DMS153 treated with DMSO at 0.1 percent for 48 hours (cell line): Measurements from ENCODE around the gene PSMD6.

Experiments used
- DNase-seq: peaks from one replicate; lab custom pipeline; 2025; ENCODE audit not compliant: unreplicated experiment; lab: John Stamatoyannopoulos, UW

PSMD6 gene

GRCh38 chr3:64046996-64047594, 23.8 kb upstream of the PSMD6 start:
- no peak for DNase-seq

DNA sequence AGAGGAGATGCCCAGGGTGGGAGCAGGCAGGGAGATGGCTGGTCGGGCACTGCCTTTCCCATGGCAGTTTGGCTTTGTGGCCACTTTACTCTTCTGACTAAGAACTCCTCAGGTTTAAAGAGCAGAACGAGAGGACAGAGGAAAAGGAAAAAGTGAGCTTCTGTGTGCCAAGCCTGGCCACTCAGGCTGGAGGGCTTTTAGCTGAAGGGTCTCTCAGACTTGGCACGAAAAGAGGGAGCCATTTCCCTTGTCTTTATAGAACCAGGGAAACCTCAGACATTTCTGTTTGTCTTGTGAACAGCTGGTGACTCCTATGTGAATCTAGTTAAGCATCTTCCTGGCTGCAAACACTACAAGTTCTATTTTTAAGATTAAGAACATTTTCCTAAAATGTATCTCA, 23.3 kb upstream of the PSMD6 start:
- DNase-seq, result no peak

DNA sequence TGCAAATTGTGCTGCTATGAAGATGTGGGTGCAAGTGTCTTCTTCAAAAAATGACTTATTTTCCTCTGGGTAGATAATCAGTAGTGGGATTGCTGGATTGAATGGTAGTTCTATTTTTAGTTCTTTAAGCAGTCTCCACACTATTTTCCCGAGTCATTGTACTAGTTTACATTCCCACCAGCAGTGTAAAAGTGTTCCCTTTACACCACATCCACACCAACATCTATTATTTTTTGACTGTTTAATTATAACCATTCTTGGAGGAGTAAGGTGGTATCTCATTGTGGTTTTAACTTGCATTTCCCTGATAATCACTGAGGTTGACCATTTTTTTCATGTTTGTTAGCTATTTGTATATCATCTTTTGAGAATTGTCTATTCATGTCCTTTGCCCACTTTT, 19.7 kb upstream of the PSMD6 start:
- no peak for DNase-seq

- DNase-seq, result no peak
These were observed 16.9 kb upstream of the PSMD6 start for GRCh38 chr3:64039981-64040733.

GRCh38 chr3:64039332-64039731, 16.0 kb upstream of the PSMD6 start:
- DNase-seq, result no peak

- no peak for DNase-seq
These were observed 15.0 kb upstream of the PSMD6 start for GRCh38 chr3:64038253-64038767.

DNA sequence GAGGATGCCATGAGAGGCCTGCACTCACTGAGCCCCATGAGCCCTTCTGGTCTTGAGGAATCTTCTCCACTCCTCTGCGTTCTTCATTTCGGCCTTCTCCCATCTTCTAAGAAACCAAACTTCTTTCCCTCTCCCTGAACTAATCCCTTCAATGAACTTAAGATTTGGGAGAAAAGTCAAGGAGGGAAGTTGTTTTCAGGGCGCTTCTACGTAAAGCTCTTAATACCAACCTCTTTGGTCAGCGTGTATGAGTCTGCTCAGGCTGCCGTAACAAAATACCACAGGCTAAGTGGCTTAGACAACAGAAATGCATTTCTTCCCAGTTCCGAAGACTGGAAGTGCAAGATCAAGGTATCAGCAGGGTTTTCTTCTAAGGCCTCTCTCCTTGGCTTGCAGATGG, 13.8 kb upstream of the PSMD6 start:
- DNase-seq, result no peak

DNA sequence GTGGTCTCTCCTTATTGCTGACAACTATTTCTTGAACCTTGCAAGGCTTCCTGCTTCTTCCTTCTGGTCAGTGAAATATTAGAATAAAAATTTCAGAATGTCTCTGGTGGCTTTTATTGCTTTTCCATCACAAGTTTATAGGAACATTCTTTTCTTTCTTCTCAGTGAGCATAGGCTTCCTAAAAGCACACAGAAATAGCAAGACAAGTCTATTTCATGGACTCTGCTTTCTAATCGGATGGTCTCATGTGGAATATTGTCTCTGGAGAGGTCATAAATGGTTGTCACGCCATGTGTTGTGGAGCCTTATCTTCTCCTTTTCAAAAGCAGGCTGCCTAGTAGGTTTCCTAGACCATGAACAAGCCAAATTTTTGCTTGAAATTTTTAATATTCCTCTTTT, 9.8 kb upstream of the PSMD6 start:
- DNase-seq, result no peak

- no peak for DNase-seq
These were observed 8.5 kb upstream of the PSMD6 start for GRCh38 chr3:64031540-64032508.

DNA sequence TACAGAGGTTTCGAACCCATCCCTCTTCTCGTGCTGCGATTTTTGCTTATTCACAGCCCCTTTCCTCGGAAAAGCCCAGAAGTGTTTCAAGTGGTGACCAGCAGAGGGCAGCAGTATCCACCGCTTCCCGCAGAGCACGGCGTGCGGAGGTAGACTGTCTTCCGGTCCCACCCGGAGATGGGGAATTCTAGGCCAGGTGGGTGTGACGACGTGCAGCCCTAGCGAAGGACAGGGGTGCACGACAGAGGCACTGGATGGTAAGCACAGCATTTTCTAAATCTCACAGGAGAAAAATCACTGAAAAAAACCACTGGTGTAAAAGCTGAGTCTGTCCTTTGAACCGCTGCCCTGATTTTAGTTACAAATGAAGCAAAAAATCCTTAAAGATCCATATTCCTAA, 7.4 kb upstream of the PSMD6 start:
- peak; percentile 34 for DNase-seq

- no peak for DNase-seq
These were observed 6.0 kb upstream of the PSMD6 start for GRCh38 chr3:64029287-64029686.

- DNase-seq, result no peak
These were observed 5.5 kb upstream of the PSMD6 start for GRCh38 chr3:64028754-64029153.

DNA sequence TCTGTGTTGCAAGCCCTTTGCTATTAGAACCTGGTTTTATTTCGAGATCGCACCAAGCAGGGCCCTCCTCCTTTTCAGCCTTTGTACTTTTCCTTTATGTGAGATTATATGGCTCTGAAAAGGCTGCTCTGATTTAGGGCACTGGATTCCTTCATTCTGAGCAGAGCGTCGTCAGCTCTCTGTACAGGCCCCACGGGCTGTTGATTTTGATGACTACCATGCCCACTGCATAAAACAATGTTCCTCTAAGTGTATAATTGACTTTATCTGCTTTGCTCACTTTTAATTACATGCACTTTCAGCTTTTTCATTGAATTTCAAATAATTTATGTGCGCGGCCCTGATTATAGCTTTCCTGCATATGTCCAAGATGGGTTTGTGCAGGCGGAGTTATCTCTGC, 4.4 kb upstream of the PSMD6 start:
- no peak for DNase-seq

DNA sequence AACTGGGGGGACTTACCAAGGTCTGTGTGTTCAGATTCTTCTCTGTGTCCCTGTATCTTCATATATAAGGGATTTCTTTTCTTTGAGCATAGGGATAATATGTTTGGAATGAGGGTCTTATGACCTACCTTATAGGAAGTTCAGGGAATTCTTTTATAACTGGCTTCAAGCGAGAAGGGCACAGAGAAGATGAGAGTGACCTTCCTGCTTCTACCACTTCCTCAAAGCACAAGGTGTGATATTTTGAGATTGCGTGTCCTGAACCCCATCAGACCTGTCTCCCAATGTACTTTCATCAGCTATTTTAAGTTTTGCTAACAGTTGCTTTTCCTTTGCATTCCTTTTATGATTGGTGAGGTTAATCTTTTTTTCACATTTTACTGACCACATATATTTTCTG, 3.1 kb upstream of the PSMD6 start:
- no peak for DNase-seq

DNA sequence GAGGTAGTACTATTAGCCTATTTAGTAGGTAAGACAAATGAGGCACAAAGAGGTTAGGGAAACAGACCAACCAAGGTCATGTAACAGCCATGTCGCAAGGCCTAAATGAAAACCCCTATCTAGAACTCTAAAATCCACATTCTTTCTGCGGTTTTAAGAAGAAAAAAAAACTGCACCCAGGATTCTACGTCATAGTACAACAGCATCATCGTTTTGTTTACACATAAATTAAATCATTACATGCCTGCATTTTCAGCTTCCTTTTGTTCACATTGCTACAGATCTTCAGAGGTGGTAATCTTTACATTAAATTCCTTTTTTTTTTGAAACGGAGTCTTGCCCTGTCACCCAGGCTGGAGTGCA, 548 bp upstream of the PSMD6 start:
- no peak for DNase-seq

DNA sequence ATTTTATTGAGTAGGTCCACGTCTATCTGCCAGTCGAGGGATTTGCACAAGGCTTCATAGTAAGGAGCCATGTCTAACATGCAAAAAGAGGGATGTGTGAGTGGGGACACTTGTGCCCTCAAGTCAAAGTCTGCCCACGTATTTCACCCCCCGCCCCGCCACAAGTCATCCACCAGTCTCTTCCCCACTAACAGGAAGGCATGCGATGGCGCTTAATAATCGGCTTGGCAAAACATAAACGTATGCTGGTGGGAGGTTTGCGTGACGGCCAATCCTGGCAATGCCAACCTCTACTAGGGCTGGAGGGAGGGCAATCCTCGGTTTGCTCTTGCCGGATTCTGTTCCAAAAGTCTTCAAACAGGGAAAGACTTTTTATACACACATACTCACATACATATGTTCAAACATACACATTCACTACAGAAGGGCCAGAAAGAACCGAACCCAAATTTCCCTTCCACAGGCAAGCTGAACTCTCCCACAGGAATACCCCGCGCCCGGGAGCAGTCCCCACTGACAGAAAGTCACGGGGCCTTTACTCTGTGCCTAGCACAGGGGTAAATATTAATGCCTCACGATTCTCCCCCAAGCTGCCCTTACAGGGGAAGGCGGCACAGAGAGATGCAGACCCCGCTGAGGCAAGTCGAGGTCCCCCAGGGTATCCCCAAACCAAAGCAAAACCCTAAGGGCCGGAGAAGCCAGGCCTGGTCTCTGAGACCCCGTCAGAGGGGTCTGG, 675 bp downstream of the PSMD6 start:
- no peak for DNase-seq

DNA sequence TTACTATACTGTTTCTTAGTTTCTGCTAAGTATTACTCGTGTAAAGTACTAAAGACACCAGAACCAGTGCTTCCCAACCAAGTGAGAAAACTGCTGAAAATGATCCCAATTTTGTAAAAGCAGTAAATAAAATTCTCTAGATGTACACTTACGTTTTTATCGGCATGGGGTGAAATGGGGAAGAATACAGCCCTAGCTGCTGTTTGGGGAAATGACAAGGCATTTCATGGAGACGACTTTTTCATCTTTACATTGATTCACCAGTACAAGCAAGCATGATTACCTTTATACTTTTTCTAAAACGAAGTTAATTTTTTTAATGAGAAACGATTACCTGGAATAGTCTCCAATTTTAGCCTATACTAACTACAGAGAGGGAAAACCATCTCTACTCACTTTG, 1.4 kb downstream of the PSMD6 start:
- DNase-seq, result no peak

- no peak for DNase-seq
These were observed 3.4 kb downstream of the PSMD6 start for GRCh38 chr3:64019879-64020278.

DNA sequence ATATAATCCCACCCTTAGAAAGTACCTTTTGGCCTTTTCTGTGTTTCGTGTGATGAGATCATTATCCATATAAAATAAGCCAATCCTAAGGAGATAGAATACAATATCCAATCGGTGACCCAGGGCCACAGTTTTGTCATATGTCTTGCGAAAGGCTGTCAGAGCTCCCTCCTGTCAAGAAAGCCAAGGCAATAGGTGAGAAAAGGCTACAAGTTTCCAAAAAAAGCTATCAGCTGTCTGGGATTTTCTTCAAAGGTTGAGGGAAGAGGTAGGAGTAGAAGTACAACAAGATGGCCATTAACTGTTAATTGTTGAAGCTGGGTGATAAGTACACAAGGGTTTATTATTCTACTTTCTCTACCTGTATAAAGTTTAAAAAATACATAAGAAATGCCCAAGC, 4.0 kb downstream of the PSMD6 start:
- no peak for DNase-seq

- no peak for DNase-seq
These were observed 6.2 kb downstream of the PSMD6 start for GRCh38 chr3:64016941-64017620.
